Activated T-cell treated with anti-CD3 and anti-CD28 coated beads, Interleukin-2, amount 50 U/mL, for 48 hours (primary cell): ENCODE data around the gene TOX2.
A peak's percentile ranks its signal among the peaks of the same experiment; 100 is the strongest.

ENCODE experiments used
- DNase-seq, 2 experiments: peaks; one replicate each; pipeline ENCODE4 v3.0.0-alpha.2; 2020

The TOX2 gene

DNA sequence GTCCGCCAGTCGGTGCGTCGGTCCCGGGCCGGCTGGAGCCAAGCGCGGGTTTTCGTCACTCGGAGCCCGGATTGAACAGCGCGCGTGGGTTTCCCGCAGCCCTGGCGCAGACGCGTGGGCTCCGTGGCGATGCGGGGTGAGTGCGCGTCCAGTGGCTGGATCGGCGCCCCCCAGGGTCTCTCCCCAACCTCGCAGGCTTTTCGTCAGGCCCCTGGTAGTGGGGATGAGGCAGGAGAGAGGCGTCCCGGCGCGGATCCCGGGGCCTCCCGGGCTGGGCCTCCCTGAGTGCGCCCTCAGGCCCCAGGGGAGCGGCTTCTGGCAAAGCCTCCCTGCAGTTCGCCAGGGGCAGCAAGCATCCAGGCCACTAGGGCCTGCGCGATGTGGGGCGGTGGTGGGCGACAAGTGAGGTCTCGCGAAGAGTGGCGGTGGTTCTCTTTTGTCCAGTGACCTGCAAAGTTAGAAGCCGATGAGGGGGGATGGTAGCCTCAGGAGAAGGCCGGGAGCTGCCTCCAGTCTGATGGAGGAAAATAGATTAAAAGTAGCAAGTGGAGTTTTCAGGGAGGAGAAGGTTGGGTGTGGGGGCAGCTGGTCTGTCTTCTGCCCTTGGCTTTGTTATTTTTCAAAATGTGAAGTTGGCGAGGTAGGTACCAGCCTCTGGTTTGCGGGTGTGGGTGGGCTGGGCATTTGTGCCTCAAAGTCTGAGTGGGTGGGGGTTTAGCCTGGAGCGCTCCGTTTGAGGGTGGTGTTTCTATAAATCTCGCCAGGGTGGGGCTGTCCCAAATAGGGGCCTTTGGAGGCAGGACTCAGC is 1.6 kb downstream of the TOX2 start:
- DNase-seq = peak in 1 of 2 experiments; percentile 35

DNA sequence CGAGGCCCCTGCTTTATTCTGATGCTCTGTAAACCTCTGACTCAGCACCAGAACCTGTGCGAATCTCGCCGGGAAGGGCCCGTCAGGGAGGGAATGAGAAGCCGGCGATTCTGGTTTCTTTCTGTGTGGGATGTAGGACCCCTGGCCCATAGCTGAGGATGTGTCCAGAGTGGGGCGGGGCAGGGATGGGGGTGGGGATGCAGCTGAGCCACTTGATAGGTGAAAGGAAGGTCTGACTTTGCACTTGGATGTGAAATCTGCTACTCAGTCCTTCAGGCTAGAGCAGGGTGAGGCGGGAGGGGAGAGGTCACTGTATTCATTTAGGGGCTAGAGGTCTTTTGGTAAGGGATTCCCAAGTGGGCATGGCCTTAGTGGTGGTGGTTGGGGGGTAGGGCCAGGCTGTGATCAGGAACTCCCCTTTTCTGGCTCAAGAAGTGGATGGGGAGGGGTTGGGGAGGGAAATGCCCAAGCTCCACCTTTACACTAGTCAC is 2.3 kb downstream of the TOX2 start:
- peak; percentile 35 to 38 for DNase-seq

DNA sequence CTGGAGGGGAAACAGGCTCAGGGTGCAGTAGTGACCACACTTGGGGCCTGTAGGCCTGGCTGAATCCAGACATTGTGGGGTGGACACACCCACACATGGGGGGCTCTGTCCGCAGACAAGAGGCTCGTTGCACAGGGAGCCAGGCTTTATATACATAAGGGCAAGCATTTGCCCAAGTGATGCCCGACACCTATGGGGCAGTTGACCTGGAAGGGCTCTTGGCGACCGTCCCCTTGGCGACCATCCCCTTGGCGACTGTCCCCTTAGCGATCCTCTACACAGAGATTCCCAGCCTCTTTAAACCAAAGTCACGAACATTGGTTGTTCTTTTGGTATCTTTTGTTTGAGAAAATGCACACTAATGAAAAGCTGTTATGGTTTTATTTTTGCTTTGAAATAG is 2.7 kb downstream of the TOX2 start:
- no peak for DNase-seq

DNA sequence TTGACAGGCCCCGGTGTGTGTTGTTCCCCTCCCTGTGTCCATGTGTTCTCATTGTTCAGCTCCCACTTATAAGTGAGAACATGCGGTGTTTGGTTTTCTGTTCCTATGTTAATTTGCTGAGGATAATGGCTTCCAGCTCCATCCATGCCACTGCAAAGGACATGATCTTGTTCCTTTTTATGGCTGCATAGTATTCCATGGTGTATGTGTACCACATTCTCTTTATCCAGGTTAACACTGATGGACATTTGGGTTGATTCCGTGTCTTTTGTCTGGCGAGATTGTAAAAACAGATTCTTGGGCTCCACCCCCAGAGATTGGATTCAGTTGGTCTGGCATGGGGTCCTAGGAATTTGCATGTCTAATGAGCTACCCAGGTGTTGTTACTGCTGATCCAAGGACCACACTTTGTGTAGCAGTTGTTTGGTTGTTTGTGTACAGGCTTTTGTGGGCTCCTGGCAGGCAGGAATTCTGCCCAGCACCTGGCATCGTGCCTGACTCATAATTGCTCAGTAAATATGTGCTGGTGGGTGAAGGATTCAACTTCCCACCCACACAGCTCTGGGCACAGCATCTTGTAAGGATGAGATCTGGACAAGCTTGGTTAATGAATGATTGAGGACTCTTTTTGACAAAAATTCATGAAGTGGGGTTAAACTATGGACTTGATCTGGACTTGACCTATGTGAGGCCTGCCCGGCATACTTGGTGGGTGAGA is 5.2 kb downstream of the TOX2 start:
- no peak for DNase-seq

DNA sequence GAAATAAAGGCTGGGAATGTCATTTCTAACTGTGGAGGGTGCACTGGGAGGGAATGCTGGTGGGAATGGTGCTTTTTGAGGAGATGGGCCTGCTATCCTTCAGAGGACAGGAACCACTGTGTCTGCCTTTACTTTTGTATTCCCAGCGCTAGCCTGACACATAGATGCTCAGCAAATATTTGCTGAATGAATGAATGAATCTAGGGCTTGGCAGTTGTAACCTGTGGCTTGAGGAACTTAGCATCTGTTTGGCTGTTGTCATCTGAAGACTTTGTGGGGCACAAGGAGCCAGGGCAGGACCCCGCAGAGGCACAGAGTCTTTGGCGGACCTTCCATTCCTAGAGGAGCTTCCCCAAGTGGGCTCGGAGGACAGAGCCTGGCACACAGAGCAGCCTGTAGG is 6.1 kb downstream of the TOX2 start:
- no peak for DNase-seq

DNA sequence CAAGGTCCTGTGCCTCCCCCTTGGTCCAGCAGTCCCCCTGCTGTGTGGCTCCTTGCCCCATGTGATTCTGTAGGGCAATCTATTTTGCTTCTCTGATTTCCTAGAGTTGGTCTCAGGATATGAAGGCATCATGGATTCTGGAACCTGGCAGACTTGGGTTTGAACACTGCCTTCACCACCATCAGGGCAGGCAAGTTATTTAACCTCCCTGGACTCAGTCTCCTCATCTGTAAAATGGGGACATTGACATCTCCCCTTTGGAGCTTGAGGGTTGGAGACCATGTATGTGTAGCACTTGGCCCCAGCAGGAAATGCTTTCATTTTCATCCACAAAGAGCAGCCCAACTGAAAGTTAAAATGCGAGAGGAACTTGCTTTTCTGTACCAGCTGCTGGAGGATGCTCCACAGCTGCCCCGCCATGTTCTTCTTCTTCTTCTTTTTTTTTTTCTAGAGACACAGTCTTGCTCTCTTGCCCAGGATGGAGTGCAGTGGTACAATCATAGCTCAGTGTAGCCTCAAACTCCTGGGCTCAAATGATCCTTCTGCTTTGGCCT is 6.7 kb downstream of the TOX2 start:
- no peak for DNase-seq

DNA sequence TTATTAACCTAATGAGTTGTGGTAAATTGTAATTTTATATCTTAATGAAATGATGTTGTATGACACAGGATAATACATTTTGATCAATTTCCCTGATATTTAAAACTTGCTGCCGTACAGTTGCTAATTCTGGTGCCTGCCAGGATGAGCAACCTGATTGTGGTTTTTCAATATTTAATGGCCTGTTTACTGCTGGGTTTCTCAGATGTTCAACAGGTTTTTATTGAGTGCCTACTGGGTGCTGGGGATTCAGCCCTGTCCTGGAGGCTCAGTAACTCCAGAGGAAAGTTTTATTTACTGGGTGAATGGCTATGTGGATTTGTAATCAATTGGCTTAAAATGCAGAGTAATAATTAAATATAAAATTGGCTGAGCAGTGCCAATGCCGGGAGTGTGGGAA is 8.0 kb downstream of the TOX2 start:
- no peak for DNase-seq

DNA sequence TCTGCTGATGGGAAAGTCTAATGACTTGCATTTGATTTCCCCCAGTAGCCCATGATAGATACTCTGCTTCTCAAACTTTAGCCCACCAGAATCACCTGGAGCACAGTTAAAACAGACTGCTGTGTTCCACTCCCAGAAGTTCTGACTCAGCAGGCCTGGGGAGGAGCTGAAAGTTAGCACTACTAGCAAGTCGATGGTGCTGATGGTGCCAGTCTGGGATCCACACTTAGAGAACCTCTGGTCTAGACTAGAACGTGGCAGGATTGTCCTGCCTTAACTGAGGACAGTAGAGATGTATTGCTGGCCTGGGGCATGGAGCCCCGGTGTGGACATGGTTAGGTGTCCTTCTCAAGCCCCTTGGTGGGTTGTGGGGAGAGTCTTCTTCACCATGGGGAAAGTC is 8.7 kb downstream of the TOX2 start:
- peak in 1 of 2 experiments; percentile 42 for DNase-seq

DNA sequence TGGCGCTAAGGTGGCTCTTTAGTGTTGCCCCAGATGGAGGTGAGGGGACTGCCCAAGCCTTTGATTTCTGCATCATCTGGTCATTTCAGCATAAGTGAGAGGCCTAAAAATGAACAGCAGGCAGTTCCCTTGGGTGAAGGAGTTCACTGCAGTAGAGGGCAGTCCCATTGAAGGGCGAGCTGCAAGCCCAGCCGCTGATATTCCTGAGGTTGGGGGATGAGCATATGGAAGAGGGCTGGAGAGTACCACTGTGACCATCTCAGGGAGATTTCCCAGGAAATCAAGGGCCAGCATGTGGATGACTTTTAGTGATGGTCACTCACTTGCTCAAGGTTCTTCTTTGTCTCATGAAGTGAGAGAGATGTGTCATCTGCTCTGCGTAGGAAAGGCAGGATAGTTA is 9.3 kb downstream of the TOX2 start:
- no peak for DNase-seq

DNA sequence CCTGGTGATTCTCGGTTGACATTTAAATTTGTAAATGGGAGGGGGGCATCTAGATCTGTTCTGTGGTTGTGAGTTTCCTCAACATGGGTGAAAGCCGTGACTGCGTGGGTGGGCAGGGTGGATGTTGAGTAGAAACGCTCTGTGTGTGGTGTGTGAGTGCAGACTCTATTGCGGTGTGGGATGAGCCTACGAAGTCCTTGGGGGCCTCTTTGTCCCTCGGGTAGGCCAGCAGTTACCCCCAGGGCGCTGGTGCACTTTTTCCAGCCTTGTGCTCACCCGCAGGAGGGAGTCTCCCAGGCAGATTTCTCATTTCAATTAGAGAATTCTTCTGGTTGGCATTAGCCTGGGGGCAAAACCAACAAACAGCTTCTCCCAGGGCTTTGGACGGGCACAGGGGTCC is 10.6 kb downstream of the TOX2 start:
- DNase-seq = peak; percentile 78 to 80

DNA sequence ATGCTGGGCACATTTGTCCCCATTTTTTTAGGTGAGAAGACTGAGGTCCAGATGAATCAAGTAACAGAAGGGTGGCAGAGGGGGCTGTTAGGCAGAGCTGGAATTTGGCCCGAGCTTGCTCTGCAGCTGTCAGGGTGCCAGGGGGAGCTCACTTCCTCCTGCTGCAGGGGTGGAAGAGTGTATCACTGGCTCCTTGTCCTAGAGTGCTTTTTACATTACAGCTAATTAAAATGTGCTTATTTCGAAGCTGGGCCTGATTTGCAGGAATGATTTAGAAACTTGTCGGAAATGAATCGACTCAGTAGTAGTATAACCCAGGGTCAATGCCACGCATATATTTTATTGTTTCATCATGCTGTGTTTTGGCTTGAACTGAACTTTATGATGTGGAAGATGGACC is 11.1 kb downstream of the TOX2 start:
- no peak for DNase-seq

DNA sequence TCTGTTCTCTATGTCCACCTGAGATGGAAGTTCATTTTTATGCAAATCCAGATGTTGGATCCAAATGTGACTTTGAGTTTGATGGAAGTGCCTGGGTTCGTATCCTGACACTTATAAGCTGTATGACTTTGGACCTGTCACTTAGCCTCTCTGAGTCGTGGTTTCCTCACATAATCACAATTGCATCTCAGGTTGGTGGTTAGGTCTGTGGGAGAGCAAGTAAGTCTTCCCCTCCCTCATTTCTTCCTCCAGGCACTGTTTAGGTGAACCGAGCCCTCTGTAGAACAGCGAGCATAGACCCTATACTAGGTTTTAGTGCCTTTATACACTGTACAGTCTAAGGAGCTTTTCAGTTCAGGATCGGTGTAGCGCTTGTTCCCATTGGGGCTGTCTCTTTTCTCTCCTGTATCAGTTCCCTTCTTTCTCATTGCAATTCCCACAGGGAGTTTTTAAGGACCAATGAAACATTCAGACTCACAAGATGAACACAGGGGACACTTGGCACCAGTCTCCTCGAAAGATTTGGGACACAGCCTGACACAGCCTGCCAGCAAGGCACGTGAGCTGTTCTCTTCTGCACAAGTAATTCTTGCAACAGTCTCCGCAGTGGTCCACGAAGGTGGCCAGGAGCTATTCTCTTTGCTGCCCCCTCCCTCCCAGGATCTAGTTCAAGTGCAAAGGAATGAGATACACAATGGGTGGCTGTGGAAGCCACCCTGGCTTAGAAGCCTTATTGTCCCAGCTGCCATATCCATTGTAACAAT is 11.8 kb downstream of the TOX2 start:
- DNase-seq = no peak

DNA sequence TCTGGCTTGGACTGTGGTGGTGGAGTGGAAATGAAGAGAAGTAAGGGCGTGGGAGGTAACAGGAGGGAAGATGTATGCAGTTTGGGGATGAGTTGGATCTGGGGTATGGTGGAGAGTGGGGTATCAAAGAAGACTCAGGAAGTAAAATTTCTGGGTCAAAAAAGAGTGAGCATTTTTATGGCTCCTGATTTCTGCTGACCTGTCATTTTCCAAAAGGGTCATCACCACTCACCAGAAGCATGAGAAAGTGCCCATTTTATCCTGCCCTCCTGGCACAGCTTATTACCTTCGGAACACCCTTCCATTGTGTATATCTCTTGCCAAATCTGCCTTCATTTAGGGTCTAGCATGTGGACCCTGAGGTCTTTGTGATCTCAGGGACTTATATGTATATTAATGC is 17.3 kb downstream of the TOX2 start:
- DNase-seq = no peak

DNA sequence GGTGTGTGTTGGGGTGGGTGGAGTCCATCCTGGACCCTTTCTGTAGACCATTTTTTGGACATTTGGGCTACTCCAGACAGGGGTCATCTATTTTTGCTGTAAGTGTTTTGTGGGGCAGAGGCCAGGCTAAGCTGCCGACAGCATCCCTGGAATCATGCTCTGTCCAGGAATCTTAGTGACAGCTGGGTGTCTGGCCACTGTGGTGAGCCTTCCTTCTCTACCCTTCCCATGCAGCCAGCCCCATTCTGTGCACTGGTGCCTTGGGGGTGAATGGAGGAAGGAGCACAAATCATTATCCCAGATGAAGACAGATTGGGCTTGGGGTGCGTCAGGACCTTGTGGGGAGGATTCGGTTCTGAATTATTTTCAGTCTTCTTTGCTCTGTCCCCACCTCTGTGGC is 20.2 kb downstream of the TOX2 start:
- no peak for DNase-seq

DNA sequence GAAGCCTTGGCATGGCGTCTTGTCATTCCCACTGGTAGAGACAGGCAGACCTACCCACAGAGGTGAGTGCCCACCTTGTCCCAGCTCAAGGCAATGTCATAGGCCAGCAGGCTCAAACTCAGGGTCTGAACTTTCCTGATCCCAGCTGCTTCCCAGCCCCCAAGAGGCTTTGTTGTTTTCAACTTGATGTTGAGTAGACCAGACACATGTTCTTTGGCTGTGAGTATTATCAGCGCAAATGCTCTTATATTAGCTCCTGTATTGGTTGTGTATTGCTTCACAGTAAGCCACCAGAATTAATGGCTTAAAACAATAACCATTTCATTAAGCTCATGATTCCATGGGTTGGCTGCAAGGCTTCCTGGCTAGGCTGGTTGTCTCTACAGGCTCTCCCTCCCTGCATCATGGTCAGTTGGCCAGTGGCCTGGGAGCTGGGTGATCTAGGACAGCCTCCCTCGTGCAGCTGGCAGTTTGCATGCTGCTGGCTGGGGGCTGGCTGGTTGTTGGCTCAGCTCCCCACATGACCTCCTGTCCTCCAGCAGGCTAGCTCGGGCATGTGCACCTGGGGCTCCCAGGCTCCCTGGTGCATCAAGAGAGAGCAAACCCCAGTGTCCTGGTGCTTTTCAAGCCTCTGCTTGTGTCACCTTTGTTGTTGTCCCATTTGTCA is 21.6 kb downstream of the TOX2 start:
- no peak for DNase-seq

DNA sequence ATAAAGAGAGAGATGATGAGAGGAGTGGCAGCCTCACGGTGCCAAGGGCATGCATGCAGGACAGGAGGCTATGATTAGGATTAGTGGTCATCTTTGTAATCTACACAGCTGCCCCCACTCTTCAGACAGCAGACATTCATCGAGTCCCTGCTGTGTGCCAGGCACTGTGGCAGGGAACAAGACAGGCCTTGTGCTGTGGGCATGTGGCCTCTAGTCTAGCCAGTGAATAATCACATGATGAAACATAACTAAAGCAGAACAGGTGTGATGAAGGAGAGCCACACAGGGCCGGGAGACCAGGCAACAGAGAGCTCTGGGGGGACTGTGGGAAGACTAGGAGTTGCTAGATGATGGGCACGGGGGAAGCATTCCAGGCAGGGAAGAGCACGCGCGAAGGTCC is 22.2 kb downstream of the TOX2 start:
- DNase-seq = no peak

DNA sequence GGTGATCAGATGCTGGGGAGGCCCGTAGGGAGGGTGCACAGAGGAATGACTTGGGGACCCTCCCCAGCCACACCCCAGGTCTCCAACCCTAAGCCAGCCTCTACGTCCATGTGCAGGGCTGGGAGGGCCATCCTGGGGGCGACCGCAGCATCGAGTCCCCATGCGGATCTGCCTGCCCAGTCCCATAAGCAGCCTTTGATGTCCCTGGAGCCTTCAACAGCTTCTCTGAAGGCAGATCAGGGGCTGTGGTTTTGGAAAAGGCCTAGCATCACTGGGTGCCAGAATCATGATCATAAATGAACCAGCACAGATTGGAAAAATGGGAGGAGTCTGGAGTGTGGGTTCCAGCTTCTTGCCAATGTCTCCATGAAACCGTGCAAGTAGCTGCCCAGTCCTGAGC is 22.9 kb downstream of the TOX2 start:
- no peak for DNase-seq

DNA sequence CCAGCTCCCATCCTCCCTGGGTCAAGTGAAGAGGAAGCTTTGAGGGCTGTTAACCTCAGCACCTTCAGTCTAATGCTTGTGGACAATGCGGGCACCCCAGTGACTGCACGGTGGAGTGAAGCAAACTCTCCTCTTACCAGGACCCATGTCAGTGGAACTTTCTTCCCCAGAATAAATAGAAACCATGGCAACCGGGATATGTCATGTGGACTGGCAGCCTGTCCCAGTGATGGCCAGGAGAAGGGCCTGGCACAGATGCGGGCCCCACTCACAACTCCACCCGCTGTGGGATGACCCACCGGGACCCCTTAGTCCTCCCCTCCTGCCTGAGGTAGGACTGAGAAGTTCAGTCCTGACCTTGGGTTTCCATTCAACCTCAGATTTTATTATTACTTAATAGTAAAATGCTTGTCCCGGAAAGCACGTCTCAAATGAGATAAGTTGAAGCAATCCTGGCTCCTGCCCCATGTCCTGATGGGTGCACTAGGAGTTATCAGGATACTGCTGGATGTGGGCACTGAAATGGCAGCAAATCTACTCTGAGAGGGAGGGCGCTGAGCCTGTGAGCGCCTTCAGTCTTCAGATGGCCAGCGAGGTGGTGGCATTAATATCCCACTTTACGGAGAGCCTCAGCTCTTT is 23.5 kb downstream of the TOX2 start:
- DNase-seq = no peak

DNA sequence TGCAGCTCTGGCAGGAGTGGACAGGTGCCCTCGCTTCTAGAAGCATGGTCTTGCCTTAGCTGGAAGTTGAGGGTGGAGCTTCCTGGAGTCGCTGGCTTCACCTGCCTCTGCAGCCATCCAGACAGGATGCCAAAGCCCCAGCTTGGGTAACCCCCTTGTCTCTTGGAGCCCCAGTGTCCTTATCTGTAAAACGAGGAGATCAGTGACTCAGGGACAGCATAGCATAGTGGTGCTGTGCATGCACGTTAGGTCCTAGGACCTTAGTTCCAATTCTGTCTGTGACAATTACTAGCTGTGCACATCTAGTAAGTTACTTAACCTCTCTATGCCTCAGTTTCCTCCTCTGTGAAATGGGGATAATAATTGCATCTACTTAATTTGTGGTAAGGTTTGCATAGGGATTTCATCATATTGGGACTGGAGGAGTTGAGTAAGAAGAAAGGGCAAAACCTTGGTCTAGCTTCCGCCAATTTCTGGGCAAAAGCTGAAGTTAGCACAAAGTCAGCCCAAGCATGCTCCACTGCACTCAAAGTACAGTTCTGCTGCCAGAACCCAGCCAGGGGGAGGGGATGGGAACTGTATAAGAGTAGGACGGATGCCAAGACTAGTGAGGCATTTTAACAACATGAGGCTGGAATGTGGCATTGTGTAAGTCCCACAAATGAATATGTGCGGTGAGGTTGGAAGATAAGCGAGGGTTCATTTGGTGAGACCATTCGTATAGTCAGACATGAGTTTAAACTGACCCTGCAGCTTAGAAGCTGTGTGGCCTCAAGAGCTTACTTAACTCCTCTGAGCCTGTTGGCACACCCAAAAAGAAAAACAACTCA is 24.5 kb downstream of the TOX2 start:
- DNase-seq = no peak

DNA sequence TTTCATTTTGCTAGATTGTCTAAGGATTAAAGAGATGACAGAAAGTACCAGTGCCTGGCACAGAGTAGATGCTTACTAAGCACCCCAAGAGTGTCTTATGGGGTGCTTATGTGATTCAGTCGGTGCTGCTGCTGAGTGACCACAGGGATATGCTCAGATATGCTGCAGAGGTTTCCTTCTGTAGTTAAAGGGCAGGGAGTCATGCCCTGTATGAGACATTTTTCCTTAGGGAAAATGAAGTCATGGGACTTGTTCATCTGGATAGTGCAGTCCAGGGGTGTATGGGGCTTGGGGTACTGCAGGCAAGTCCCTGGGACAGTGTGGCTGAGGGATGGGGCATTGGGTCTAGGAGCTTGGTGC is 25.1 kb downstream of the TOX2 start:
- no peak for DNase-seq

DNA sequence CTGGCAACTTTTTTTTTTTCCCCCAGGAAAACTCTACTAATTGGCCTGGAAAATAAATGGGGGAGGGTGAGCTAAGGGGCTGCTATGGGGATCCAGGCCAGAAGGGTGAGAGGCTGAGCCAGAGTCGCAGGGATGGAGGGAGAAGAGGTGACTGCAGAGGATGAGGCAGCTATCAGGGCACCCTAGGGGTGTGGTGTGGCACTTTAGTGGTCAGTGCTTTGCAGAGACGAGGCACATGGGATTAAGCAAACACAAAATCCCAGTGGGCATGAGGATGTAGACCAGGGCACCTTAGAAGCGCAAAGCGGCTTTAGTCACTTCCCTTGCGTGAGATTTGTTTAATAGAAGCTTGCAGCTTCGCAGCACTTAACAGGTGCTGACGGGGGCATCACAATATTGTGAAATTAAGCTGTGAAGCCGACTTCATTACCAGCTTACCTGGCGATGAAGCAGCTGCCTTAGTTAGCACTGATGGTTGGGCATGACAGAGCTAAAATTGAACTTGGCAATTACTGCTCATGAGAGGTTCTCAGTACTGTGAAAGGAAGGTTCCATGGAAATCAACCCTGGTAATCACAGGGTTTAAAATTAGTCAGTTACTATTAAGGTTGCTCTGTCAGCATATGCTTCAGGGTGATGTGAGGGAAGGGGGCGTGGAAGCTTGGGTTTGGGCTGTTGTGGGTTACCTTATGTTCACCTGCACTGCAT is 26.0 kb downstream of the TOX2 start:
- no peak for DNase-seq
